NOMO-1 treated with DMSO at 0.1 percent for 48 hours (cell line): ENCODE measurements around the gene GID8.

Experiments
- DNase-seq: peaks from one replicate; lab custom pipeline; 2025; ENCODE audit not compliant: unreplicated experiment; lab: John Stamatoyannopoulos, UW

The GID8 gene

GRCh38 chr20:62902926-62903615 lies 34.9 kb upstream of the GID8 start:
- no peak for DNase-seq

GRCh38 chr20:62905536-62906117 lies 32.3 kb upstream of the GID8 start:
- DNase-seq, result no peak

- no peak for DNase-seq
These were observed 31.7 kb upstream of the GID8 start for GRCh38 chr20:62906209-62906608.

GRCh38 chr20:62906647-62907375 lies 31.1 kb upstream of the GID8 start:
- DNase-seq, result no peak

GRCh38 chr20:62907384-62908317 lies 30.3 kb upstream of the GID8 start:
- DNase-seq, result no peak

GRCh38 chr20:62908971-62909791 lies 28.8 kb upstream of the GID8 start:
- DNase-seq, result no peak

- DNase-seq, result no peak
These were observed 27.7 kb upstream of the GID8 start for GRCh38 chr20:62910217-62910766.

GRCh38 chr20:62910777-62911497 lies 27.0 kb upstream of the GID8 start:
- no peak for DNase-seq

GRCh38 chr20:62911701-62912280 lies 26.2 kb upstream of the GID8 start:
- DNase-seq, result no peak

GRCh38 chr20:62913043-62913630 lies 24.8 kb upstream of the GID8 start:
- DNase-seq, result no peak

- DNase-seq, result no peak
These were observed 23.5 kb upstream of the GID8 start for GRCh38 chr20:62914436-62914835.

- DNase-seq, result no peak
These were observed 22.9 kb upstream of the GID8 start for GRCh38 chr20:62914970-62915457.

GRCh38 chr20:62916703-62917476 lies 21.1 kb upstream of the GID8 start:
- no peak for DNase-seq

GRCh38 chr20:62917720-62918119 lies 20.2 kb upstream of the GID8 start:
- DNase-seq, result no peak

- no peak for DNase-seq
These were observed 19.8 kb upstream of the GID8 start for GRCh38 chr20:62918147-62918546.

- no peak for DNase-seq
These were observed 19.1 kb upstream of the GID8 start for GRCh38 chr20:62918831-62919230.

GRCh38 chr20:62920039-62920645 lies 17.8 kb upstream of the GID8 start:
- DNase-seq, result no peak
